Measurements from ENCODE around the gene ABI1. TPM values are rescaled to one million over a fixed set of nuclear protein-coding genes. Genes with fewer than 3 reads are reported as not detected.

Gene ABI1
- total and polyA plus RNA-seq, 3 donors from 2014 or later = 34.6 to 67.6 (median 48.0) TPM

DNA sequence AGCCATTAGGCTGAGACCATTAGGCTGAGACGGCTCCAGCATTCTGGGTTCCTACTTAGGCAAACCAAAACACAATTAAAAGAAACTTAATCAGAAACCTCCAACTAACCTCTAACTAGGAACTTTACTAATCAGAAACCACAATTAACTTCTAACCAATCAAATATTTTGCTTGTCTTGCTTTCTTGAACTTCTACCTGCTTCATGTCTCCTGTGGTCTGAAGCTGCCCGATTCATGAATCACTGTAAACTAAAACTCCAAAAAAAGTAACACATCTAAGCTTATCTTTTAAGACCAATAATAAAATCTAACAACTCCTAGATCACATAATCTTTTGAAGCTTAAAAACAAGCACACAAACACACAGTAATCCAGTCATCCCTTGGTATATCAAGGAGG lies 87.1 kb downstream of the ABI1 start:
- Histone ChIP-seq H3K36me3 (ENCODE audit: low read depth, missing control alignments) (no peaks in the 10 kb centered on the region), H3K27me3 (no peaks in the 10 kb centered on the region), H3K9me3 (no peaks in the 10 kb centered on the region), H3K4me1 (no peaks in the 10 kb centered on the region), H3K4me3 (no peak overlapping the region), H3K27ac (no peak overlapping the region)
- intact Hi-C loops (cut with DNase I; ENCODE audit: low total_unique reads) = no loop called here
- no peak for TF ChIP-seq POLR2A (IDR thresholded peaks at IDR 0.05)
- TF ChIP-seq, protein P1, sequence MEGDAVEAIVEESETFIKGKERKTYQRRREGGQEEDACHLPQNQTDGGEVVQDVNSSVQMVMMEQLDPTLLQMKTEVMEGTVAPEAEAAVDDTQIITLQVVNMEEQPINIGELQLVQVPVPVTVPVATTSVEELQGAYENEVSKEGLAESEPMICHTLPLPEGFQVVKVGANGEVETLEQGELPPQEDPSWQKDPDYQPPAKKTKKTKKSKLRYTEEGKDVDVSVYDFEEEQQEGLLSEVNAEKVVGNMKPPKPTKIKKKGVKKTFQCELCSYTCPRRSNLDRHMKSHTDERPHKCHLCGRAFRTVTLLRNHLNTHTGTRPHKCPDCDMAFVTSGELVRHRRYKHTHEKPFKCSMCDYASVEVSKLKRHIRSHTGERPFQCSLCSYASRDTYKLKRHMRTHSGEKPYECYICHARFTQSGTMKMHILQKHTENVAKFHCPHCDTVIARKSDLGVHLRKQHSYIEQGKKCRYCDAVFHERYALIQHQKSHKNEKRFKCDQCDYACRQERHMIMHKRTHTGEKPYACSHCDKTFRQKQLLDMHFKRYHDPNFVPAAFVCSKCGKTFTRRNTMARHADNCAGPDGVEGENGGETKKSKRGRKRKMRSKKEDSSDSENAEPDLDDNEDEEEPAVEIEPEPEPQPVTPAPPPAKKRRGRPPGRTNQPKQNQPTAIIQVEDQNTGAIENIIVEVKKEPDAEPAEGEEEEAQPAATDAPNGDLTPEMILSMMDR (IDR thresholded peaks at IDR 0.05) = no peak
- WGBS, 2 donors = 88 to 92% methylated on average over 2 of the region's 2 CpGs
- no peak for DNase-seq

DNA sequence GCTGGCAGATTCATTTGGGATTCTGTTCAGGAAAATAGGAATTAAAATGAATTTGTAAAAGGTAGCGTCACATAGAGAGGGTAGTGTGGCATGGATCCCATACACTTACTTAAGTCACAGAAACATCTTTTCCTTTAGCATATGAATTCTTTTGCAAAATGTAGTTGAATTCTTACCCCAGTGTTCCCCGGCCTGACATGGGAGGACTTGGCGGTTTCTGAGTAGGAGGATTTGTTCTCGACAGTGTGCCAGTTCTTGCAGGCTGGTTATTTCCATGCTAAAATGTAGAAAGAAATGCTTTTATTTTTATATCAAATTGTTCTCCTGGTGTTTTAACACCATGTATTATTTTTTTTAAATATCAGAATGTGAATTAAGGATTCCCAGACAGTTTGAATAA lies 90.7 kb downstream of the ABI1 start:
- no peaks in the 10 kb centered on the region for H3K9me3 ChIP-seq
- H3K27ac ChIP-seq = no peak overlapping the region
- intact Hi-C loops (cut with DNase I; ENCODE audit: low total_unique reads) = no loop called here
- no peaks in the 10 kb centered on the region for H3K27me3 ChIP-seq
- TF ChIP-seq, protein P1 (IDR thresholded peaks at IDR 0.05) = no peak
- no peak for TF ChIP-seq POLR2A (IDR thresholded peaks at IDR 0.05)
- H3K36me3 ChIP-seq (ENCODE audit: low read depth, missing control alignments) = no peaks in the 10 kb centered on the region
- H3K4me1 ChIP-seq = no peaks in the 10 kb centered on the region
- no peak for DNase-seq
- no peak overlapping the region for H3K4me3 ChIP-seq
- WGBS, 2 donors = 59 to 85% methylated on average over 4 of the region's 4 CpGs

DNA sequence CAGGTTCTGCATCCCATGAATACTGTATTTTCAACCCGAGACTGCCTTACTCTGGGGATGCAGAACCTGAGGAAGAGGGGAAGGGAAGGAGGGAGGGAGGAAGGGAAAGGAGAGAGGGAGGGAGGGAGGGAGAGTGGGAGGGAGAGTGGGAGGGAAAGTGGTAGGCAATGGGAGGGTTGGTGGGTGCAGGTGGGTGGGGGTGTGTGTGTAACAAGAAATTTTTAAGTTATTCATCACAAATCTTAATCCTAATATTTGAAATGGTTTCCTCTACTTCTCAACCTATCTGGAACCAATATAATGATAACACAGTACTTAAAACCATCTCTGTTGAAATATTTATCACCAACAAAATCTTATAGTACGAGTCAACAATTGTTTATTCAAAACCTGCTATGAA lies 95.2 kb downstream of the ABI1 start:
- H3K9me3 ChIP-seq = no peaks in the 10 kb centered on the region
- no peak overlapping the region for H3K4me3 ChIP-seq
- no peaks in the 10 kb centered on the region for H3K4me1 ChIP-seq
- H3K27me3 ChIP-seq = no peaks in the 10 kb centered on the region
- WGBS, 2 donors = 91 to 93% methylated on average over 2 of the region's 2 CpGs
- TF ChIP-seq, protein P1 (IDR thresholded peaks at IDR 0.05) = no peak
- intact Hi-C loops (cut with DNase I; ENCODE audit: low total_unique reads) = no loop called here
- H3K36me3 ChIP-seq (ENCODE audit: low read depth, missing control alignments) = no peaks in the 10 kb centered on the region
- no peak for DNase-seq
- no peak overlapping the region for H3K27ac ChIP-seq

DNA sequence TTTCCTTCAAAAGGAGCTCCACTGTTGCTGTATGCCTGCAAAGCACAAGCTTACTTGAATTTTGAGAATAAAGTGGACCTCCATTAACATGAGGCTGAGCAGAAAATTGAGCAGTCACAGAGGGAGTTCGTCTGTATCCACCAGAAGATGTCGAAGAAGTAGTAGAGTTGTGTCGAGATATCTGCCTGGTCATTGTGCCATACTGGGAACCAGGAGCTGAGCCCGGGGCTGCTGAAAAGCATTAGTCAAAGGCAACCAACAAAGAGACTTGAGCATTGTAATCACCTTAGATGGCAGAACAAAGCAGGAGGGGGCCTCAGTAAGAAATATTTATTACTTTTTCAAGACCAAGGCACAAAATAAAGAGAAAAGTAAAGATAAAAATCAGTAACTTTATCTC lies 101.8 kb downstream of the ABI1 start:
- H3K4me3 ChIP-seq = no peak overlapping the region
- intact Hi-C loops (cut with DNase I; ENCODE audit: low total_unique reads) = no loop called here
- H3K36me3 ChIP-seq (ENCODE audit: low read depth, missing control alignments) = no peaks in the 10 kb centered on the region
- 90 to 92% methylated on average over 4 of the region's 4 CpGs for WGBS, 2 donors
- TF ChIP-seq, protein P1 (IDR thresholded peaks at IDR 0.05) = no peak
- TF ChIP-seq POLR2A (IDR thresholded peaks at IDR 0.05) = no peak
- H3K9me3 ChIP-seq = no peaks in the 10 kb centered on the region
- no peaks in the 10 kb centered on the region for H3K27me3 ChIP-seq
- H3K27ac ChIP-seq = no peak overlapping the region
- no peak for DNase-seq
- H3K4me1 ChIP-seq = no peaks in the 10 kb centered on the region

DNA sequence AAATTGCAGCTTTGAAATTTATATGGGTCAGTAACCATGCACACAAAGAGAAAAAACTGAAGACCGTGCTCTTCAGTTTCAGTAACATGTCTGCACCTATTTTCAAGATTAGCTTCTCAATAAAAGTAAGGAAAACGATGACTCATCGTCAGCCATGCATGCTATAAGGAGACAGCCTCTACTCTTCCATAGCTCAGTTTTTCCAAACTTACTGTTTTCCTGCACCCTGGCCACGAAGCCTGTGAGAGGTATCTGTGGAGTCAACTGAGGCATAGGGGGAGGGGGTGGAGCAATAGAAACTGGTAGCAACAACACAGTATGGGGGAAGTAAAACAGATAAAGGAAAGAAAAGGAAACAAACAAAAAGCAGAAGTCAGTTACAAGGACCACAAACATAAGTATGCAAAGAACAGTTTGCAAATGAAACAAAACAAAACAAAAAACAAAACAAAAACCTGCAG lies 105.3 kb downstream of the ABI1 start:
- TF ChIP-seq, protein P1 (IDR thresholded peaks at IDR 0.05) = no peak
- TF ChIP-seq POLR2A (IDR thresholded peaks at IDR 0.05) = no peak
- Histone ChIP-seq H3K27me3 (no peaks in the 10 kb centered on the region), H3K36me3 (ENCODE audit: low read depth, missing control alignments) (no peaks in the 10 kb centered on the region), H3K27ac (no peak overlapping the region), H3K4me1 (no peaks in the 10 kb centered on the region), H3K4me3 (no peak overlapping the region), H3K9me3 (no peaks in the 10 kb centered on the region)
- no peak for DNase-seq
- intact Hi-C loops (cut with DNase I; ENCODE audit: low total_unique reads) = no loop called here
- WGBS, 2 donors = 84 to 87% methylated on average over 4 of the region's 4 CpGs

All from testis (tissue), 3 donors.